Esophagus squamous epithelium (tissue), 4 donors: ENCODE results near the gene RUSF1.
A peak's percentile ranks its signal among the peaks of the same experiment; 100 is the strongest.

Experiments
- CTCF ChIP-seq, 6 experiments: fragments of 450-650 bp in 4 of 6; fragments of 200-600 bp in 2 of 6; sonication (generic) in 2 of 6; IDR thresholded peaks; one replicate each; pipeline ENCODE4 v1.5.1; 2016 to 2019; ENCODE audit warnings: antibody characterized with exemption in 6 of 6, mild to moderate bottlenecking in 4 of 6, moderate library complexity in 4 of 6
- POLR2A ChIP-seq, 4 donors: fragments of 450-650 bp; IDR thresholded peaks; one replicate each; pipeline ENCODE4 v1.6.1; 2017; ENCODE audit warnings: antibody characterized with exemption in 4 of 4, mild to moderate bottlenecking in 4 of 4, moderate library complexity in 3 of 4

GRCh38 chr16:31452631-31453106, 55.5 kb downstream of the RUSF1 start:
- no peak for TF ChIP-seq CTCF (IDR thresholded peaks at IDR 0.05)
- peak in 1 of 4 donors; percentile 15 for TF ChIP-seq POLR2A (IDR thresholded peaks at IDR 0.05)
